GM19025 (cell line): ENCODE data around the gene SLC2A6.

Source experiments
- ATAC-seq: cut with Tn5 transposase; IDR thresholded peaks from one replicate; pipeline ENCODE4 v1.9.1; 2021; ENCODE audit warnings: mild to moderate bottlenecking, low read depth, moderate library complexity; ENCODE audit not compliant: unreplicated experiment

Gene SLC2A6

DNA sequence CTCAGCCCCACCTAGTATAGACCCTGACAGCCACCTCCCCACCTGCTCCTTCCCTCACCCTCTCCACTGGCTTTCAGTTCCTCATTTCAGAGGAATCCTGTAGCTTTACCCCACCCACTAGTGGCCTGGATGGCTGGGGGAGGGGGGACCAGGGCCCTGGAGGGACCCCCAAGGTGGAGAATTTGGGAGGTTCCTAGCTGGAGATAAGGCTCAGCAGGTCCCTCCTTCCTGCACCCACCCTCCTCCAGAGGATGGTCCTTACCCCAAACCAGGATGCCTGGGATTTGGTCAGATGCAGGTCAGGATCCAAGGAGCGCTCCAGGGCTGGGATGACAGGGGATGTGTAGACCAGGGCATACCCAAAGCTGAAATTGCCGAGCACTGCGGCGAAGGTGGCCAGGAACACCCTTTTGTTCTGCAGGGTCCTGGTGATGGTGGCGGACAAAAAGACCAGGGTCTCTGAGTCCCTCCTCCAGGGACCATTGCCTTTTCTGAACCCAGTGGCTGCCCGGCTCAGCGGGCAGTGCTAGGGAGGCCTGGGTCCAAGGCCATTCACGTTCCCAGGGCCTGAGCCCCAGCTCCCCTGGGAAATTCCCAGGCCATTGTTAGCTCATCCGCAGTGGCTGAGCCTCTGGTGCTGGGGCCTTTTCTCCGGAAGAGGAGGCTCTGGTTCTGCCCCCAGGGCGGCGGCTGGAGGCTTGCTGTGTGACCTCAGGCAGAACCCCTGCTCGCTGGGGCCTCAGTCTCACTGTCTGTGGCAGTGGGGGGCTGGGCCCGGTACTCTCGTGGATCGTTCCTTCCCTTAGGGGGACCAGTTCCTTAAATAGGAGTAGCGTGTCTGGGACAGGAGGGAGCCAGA lies 678 bp downstream of the SLC2A6 start:
- ATAC-seq, result peak; percentile 26

DNA sequence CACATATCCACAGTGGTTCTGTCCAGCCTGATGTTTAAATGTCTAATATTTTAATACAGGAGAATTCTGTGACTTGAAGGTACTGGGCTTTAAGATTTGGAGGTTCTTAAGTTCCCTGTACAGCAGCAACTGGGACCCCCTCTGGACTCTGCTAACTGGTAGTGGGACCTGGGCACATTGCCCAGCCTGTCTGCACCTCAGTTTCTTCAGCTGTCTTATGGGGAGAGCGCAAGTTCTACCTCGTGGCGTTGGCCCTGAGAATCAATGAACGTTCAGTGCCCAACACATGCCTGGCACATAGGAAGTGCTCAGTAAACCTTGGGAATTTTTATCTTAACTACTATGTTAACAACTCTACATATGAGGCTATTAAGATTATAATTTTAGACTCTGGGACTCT lies 1.4 kb downstream of the SLC2A6 start:
- no peak for ATAC-seq

DNA sequence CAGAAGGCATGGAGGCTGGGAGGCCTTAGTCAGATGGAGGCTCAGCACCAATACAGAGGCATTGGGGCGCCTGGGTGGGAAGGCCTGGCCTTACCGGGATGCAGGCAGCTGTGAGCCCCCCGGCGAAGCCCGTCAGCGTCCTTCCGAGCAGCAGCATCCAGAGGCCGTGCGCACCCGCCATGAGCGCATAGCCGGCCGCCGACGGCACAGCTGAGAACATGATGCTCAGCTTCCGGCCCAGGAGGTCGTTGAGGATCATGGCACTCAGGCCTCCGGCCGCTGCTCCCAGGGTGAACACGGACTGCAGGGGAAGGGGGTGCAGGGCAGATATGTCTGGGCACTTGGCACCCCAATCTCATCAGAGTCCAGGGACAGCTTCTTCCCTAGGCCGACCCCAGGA lies 2.0 kb downstream of the SLC2A6 start:
- no peak for ATAC-seq

DNA sequence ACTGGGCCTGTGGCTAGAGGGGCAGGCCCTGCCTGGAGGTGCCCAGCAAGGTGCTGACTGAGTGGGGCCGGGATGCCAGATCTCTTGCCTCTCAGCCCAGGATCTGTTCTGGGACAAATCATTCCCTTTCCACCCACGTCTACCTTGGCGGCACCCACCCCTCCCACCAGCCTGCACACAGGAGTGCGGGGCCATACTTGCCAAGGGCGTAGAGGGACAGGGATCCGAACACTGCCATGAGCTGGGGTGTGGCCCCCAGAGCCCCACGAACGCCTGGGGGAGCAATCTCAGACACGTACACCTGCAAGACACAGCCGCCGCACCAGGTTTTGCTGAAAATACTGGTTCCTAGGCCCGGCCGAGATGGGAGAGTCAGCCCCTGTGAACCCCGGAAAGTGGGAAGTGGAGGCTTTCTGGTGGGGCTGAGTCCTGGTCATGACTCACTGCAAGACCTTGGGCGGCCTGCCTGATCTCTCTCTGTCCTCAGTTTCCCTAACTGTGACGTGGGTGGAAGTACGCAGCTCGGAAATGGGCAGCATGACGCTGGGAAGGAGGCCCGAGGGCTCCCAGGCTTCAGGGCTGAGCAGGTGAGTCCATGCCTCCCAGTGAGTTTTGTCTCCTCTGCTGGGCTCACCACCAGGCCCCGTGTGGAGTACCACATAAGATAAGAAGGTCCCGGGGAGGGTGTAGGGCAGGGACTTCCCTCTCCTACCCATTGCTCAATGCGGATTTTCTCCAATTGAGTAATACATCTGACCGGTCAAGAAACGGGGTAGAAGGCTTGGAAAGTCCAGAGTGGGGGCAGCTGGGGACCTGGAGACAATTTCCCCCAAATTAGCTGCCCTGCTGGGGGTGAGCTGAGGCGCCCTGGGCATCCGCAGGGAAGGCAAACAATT lies 2.6 kb downstream of the SLC2A6 start:
- no peak for ATAC-seq

DNA sequence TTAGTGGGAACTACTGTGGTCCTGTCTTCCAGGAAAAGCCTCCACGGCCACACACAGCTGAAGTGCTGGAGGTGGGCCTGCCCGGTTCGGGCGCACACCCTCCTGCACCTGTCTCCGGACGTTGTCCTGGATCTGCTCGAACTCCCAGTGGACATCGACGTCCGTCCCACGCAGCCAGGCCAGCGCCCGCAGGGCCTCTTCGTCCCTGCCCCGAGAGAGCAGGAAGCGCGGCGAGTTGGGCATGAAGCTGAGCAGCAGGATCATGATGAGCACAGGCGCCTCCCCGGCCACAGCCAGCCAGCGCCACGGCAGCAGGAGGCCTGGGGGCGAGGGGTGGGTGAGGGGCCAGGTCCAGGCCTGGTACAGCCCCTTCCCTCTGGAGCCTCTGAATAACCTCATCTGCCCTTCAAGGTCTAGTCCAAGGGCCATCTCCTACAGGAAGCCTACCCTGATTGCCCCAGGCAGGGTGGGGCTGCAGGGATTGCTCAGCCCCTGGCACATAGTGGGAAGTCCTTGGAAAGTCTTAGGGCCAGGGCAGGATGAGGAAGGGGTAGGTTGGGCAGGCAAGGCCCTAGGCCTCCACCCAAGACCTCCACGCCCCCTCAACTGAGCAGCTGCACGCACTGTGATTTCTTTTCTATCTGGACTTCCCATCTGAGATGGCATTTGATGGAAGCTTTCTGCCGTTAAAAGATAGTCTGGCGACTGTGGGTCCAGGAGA lies 3.4 kb downstream of the SLC2A6 start:
- no peak for ATAC-seq

DNA sequence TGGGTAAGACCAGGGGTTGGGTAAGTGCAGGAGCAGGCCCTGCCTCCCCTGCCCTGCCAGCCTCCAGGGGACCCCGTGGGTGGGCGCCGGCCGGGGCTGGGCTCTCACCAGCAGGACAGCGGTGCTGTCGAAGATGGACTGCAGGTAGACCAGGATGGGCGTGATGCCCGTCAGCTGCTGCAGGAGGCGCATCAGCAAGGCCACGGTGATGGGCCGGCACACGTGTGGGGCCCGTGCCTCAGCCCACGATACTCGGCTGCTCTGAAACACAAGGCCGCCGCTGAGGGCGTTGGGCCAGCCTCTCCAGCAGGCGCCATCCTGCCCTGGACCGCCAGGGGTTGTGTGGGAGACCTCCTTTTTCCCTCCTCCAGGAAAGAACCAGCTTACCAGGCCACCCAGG lies 4.0 kb downstream of the SLC2A6 start:
- ATAC-seq, result no peak

DNA sequence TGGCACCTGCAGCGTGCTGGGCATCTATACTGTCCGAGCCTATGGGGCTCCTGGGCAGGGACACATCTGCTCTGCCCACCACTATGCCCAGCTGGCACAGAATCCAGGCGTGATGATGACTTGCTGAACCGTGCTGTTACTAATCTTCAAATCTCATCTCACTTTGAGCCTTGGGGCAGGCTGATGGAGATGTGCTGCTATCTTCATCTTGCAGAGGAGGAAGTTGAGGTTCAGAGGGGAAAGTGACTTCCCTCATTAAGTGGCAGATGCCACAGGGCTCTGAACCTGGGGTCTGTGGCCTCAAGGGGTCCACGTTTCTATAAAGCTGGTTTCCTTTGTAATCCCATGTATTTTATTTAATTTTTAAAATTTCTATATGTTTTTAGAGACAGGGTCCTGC lies 4.7 kb downstream of the SLC2A6 start:
- no peak for ATAC-seq

DNA sequence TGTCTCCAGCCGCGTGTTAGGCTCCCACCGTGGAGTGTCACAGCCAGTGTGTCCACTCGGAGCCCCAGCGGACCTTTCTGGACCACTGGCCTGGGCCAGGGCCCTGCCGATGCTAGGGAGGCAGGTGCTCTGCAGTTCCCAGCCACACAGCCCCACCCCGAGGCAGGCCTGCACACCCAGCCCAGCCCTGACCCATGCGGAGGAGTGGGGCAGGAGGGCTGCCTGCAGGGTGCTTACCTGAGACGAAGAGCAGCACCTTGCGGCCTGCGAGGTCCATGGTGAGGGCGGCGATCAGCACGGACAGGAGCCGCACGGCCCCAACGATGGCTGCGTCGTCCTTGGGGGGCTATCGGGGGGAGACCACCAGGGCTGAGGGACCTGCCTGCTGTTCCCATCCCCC lies 5.2 kb downstream of the SLC2A6 start:
- ATAC-seq, result no peak

DNA sequence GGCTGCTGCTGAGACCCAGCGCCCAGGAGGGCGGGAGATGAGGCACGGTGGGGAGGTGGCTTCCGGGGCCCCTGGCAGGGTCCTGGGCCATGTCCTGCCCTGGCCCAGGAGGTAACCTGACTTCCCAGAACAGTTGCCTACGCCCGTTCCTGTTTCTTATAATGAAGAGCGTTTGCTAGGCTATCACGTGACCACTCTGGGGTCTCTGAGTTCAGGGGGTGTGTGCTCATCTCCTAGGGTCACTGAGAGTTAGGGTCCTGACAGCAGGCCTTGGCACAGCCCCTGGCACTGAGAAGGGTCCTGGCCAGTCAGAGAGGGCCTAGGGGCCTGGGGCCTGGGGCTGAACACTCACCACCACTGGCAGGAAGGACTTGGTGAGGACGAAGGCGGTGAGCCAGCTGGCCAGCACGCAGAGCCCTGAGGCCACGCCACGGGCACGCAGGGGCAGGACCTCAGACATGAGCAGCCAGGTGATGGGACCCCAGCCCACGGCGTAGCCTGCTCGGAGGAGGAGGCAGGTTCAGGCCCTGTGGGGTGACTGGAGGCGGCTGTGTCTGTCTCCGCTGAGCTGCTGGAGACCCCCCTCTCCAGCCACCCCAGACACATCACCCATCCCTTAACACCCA lies 6.0 kb downstream of the SLC2A6 start:
- no peak for ATAC-seq

DNA sequence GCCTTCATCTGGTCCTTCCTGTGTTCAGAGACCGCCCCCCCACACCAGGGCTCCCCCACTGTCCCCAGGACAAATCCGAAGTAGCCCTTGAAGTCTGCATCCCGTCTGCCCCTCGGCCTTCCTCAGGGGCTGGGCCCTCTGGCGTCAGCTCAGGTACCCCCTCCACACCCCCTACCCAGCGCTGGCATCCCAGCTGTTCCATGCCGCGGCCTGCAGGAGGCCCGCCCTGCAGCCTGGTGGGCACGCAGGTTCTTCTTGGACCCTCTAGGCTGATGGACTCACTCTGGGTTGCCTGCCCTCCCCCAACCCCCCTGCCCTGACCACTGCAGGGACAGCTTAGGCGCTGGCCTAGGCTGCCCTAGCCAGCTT lies 6.6 kb downstream of the SLC2A6 start:
- ATAC-seq, result no peak

DNA sequence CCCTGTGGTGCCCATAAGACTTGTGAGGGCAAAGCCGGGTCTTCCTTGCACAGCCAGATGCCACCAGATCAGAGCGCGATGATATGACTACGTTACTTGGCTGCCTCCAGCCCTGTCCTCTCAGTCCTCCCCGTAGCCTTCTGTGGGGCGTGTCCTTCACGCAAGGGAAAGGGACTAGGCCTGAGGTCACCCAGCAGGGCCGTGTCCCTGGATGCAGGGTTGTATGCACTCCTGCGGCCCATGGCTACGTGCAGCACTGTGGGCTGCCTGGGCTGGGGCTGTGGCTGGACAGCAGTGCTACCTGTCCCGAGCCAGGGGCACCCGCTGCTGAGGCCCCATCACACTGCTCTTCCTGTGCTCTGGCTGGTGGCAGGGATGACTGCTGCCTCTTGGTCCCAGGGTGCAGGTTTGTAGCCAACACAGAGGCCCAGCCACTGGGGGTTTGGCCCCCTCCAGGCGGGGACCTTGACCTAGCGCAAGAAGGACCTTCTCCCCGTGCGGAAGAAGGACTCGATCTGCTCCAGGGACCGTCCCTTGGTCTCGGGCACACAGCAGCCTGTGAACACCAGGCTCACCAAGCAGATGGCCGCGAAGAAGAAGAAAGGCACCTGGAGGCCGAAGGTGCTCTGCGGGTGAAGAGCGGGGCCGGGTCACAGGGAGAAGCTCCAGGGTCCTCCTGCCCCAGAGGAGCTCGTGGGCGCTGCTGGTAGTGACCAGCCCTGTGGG lies 7.2 kb downstream of the SLC2A6 start:
- ATAC-seq, result no peak

DNA sequence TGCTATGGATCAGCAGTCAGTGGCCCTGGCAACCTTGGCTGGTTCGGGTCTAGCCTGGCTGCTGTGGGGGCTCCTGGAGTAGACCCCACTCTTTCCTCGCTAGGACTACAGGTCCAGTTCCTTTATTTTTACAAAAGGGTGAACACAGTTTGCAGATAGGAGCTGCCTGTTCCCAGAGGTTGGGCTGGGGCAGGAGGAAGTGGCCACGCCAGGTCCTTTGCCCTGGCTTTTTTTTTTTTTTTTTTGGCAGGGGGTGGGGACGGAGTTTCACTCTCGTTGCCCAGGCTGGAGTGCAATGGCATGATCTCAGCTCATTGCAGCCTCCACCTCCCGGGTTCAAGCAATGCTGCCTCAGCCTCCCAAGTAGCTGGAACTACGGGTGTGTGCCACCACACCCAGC lies 7.9 kb downstream of the SLC2A6 start:
- ATAC-seq, result no peak

DNA sequence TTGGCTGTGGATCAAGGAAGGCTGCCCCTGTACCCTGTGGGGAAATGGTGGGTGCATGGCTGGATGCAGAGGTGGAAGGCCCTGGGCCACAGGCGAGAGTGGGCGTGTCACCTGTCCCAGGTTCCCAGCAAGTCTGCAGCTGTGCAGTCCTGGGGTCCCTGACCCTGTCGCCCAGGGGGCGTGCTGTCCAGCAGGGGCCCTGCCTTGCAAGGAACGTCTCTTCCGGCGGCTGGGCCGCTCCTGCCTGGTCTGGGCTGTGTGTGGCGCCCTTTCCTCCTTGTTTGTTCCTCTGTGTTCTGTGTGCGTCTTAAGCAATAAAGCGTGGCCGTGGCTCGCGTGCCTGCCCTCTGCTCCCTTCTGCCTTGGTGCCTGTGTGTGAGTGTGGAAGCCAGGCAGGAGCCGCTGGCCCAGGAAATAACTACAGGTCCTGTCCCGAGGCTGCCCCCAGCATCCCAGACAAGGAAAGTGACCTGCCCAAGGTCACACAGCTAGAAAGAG lies 8.4 kb downstream of the SLC2A6 start:
- no peak for ATAC-seq

DNA sequence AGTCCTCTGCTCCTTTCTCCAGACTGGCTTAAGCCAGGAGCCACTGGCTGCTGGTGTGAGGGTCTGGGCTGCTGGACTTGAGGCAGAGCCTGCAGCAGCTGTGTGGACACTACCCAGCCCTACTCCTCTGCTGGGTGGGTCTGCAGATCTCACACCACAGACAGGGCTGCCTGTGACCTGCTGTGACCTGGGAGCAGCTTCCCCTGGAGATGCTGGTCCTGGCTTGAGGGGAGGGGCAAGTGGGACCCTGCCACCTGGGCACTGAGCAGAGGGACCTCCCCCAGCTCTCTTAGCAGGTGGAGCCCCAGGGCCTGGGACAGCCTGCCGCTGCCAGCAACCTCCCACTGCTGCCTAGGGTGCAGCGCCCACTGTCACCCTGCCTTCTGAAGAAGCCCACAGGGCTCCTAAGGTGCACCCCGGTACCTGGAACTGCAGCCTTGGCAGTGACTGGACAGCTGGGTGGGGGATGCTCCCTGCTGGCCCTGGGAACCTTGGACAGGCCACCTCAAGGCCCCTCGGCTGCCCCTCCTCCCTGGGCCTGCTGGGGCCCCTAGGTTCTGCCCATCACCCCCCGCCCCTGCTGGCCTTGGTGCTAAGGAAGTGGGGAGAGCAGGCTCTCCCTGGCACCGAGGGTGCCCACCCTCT lies 10.0 kb downstream of the SLC2A6 start:
- no peak for ATAC-seq

DNA sequence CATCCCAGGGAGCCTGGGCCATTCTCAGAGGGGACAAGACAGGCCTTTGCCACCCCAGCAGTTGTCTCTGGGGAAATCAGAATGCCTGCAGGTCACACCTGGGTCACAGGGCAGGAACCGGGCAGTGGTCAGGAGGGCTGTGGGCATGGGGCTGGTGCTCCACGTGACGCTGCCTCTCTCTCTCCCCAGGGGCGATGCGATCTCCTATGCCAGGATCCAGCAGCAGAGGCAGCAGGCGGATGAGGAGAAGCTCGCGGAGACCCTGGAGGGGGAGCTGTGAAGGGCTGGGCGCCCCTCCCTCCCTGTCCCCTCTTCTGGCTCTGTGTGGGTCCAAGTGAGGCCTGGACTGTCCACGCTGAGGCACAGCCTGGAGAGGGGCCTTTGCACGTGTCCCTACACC lies 10.5 kb downstream of the SLC2A6 start:
- ATAC-seq, result no peak

DNA sequence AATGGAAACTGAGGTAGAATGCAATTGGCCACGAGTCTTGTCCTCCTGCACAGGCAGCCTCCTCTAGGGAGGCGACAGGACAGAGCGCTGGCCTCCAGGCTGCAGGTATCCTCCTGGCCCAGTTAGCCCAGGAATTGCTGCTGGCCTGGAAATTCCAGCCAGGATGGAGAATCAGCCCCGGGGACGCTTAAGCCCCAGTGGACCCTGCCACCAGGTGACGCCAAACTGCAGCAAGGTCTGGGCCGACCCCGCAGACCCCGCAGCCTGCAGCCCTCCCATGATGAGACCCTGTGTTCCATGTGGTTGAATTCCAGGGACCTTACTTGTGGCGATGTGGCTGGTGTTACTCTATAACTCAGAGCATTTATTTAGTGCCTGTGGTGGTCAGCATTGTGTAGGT lies 11.8 kb downstream of the SLC2A6 start:
- ATAC-seq, result no peak

DNA sequence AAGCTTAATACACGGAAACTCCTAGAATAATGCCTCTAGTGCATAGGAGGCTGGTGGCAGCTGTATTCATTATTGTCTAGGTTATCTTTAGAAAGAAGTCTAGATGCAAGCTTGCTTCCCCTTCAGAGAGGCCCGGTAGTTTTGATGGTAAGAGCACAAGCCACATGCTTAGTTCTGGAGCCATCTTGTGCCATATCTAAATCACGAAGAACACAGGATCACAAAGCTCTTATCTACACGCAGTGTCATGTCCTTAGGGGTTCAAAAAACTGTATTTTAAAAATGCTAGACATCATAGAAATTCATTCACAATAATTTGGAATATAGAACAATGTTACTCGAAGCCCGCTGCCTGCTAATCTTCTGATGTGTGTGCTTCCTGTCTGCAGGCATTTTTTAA lies 12.9 kb downstream of the SLC2A6 start:
- ATAC-seq, result no peak

DNA sequence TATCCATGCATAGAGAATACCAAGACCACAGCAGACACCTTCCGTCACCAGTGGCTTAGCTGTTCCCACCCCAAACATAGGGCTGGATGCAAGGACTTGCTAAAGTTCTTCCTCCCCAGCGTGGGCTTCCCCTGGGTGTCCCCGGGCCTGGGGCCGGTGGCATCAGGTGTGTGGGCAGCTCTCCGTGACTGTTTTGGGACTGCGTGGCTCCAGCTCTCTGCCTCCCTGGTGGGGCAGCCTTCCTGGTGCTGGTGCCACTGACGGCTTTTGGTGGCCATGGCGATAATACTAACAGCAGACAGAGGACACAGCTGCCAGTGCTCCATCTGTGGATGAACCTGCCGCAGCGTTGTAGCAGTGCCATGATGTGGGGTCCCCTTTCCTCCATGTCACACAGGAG lies 14.3 kb downstream of the SLC2A6 start:
- ATAC-seq, result no peak

DNA sequence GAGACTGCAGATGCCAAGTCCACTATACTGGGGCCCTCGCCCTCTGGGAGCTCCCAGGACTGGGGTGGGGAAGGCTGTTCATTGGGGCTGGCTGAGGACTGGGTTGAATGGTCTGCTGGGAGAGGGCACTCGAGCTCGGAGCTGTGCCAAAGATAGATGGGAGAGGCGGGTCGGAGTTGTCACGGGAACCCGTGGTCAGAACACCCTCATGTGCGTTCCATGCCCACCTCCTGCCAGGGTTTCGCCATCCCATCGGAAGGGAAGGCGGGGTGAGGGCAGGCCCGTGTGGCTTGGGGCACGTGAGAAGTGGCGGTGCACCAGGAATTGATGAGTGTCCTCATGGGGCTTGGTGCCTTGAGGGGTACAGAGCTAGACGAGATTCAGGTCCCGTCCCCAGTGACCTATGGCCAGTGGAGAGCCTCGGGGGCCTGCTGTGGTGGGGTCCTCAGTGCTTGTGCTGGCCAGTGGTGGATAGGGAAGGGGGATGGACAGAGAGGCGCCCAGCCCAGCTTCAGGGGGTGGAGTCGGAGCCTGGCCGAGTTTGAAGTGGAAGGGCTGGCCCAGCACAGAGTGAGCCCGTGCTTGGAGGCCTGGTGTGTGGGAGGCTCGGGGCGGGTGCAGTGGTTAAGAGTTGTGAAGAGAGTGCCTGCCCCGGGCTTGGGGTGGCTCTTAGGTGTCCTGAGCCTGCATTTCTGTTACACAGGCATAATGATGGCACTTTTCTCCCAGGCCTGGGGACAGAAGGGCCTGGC lies 14.9 kb downstream of the SLC2A6 start:
- no peak for ATAC-seq
